Stimulated activated CD4-positive, alpha-beta T cell treated with anti-CD3 and anti-CD28 coated beads, Interleukin-4, amount 100 ng/mL, for 48 hours (primary cell): ENCODE measurements around the gene P4HA2.

Experiments
- DNase-seq, 2 donors: peaks; one replicate each; pipeline ENCODE4 v3.0.0-alpha.2; 2020; ENCODE audit warnings: low read depth in 2 of 2

P4HA2 gene

DNA sequence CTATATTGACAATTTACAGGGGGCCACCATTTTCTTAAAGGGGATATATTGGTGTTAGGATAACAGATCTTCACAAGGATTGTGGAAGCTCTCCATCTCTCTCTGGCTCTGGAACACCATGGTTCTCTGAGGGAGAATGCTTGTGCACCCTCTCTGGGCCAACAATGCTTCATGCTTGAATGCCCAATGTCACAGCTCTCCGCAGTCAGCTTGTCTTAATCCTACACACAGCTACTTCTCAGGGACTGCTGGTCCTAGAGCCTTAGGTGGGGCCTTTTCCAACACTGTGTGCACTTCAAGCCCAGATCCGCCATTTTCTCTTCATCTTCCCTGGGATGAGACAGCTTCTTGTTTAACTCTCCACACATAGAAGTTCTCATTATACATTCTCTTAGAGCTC lies 22.9 kb upstream of the P4HA2 start:
- no peak for DNase-seq

DNA sequence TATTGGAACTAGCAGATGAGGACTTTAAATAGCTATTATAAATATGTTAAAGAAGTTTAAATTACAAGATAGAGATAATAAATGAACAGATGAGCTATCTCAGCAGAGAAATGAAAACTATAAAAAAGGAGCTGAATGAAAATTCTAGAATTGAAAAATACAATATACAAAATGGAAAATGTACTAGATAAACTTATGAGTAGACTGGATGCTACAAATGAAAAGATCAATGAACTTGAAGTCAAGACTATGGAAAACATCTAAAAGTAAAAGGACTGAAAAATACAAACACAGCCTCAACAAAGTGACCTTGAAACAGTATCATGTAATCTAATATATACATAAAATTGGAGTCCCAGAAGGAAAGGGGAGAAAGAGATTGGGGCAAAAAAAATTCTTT lies 19.2 kb upstream of the P4HA2 start:
- no peak for DNase-seq

- no peak for DNase-seq
These were observed 17.9 kb upstream of the P4HA2 start for GRCh38 chr5:132245593-132245992.

GRCh38 chr5:132243366-132243977 lies 15.8 kb upstream of the P4HA2 start:
- no peak for DNase-seq

DNA sequence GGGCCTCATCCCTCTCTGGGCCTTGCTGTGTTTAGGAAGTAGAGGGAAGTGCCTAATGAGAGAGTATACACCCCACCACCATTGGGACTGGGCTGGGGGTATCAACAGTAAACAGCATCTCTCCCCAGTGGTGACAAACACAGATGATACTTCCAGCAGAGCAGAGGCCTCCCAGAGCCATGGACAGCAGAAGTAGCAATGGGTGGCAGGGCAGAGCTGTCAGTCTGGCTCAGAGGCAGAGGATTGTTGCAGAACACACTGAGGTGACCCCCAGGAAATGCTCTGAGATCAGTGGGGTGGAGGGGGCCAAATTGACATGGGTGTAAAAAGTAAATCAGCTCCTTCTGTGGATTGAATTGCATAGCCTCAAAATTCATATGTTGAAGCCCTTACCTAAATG lies 12.1 kb upstream of the P4HA2 start:
- DNase-seq = no peak

DNA sequence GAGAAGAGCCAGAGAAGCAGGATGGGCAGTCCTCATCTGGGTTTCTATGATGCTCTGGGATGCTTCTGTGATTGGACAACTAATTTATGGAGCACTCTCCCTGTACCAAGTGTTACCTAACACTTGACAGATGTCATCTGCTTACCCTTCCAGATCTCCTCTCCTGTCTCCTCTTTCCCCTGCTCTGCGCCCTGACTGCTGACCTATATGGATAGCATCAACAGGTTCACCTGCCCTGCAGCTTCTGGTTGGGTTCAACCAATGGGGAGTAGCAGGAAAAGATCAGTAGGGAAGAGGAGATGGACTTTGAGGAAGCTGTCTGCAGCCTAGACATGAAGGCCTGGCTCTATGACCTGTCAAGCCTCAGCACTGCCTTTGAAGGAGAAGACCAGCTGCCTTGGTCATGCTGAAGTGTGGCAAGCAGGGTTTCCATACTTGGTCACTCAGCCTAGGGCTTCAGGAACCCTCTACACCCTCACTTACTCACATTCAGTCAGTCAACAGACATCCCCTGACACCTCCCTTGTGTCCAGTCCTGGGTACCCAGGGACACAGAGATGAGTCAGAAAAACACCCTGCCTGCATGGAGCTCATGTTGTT lies 11.3 kb upstream of the P4HA2 start:
- no peak for DNase-seq

DNA sequence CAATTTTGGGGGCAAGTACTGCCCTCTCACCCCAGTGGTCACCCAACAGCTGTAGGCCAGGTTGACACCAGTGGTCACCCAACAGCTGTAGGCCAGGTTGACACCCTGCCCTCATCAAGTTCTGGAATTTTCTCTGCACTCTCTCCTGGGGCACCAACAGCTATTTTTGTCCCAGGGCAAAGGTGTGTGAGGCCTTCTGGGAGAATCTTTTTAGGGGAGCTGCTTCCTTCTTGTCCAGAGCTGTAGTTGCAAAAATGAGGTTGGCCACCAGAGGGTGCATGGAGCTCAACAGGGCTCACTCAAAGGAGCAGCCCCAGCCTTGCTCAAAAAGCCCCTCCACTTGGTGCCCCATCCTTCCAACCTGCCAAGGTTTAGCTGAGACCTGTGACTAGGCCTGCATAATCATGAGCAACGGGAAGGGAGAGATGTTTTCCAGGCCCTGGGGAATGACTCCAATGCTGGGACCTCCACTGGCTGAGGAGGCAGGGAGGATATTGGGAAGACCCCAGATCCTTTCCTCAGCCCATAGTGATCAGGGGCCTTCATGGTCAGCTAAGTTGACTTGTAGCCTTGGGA lies 10.6 kb upstream of the P4HA2 start:
- peak; percentile 77 to 84 for DNase-seq

DNA sequence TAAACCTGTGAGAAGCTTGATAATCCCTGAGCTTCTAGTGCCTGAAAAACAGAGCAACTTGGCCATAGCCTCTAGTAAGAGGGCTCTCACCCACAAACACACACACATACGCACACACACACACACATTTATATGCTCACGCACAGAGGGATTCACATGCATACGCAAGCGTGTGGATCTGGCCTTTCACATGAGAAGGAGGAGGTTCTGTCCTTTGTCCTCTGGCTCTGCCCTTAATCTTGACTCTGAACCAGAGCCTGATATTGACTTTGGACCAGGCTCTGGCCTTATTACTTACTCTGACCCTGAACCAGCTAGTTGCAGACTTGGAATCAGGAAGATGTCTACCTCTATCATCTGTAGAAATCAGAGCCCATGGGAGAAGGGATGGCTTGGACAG lies 10.0 kb upstream of the P4HA2 start:
- DNase-seq = no peak

DNA sequence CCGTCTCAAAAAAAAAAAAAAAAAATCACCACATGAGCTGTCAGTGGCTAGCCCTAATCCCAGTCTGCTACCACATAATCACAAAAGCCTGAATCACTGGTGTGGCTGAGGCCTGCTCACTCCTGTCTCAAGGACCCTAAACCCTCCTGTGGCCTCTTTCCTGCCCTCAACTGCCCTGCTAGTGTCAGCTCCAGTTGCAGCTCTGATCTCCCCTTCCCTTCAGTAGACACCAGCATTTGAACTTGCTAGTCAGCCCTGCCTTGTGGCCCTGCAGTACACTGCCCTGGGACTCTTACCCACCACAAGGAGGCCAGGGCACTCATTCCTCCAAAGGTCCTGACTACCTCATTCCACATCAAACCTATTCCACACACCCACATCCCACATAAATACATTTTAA lies 9.5 kb upstream of the P4HA2 start:
- no peak for DNase-seq

- no peak for DNase-seq
These were observed 7.7 kb upstream of the P4HA2 start for GRCh38 chr5:132235340-132235739.

GRCh38 chr5:132234684-132235062 lies 7.0 kb upstream of the P4HA2 start:
- no peak for DNase-seq

- DNase-seq = no peak
These were observed 6.4 kb upstream of the P4HA2 start for GRCh38 chr5:132233811-132234683.

DNA sequence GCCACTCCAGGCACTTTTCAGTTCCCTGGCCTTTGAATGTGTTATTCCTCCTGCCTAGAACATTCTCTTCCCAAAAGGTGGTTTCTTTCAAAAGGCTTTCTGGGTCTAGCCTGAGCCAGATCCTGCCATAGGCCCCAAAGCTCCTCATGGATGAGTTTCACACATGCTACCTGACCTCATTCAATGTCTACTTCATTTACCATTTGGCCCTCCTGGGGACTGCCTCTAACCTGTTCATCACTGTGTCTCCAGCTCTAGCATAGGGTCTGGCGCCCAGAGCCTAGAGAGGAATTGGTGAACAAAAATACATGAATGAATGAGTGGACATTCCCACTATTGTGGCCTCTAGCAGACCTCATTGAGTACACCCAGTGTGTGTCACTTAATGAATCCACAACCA lies 5.4 kb upstream of the P4HA2 start:
- DNase-seq = no peak

GRCh38 chr5:132232465-132232864 lies 4.8 kb upstream of the P4HA2 start:
- no peak for DNase-seq

GRCh38 chr5:132230871-132231270 lies 3.2 kb upstream of the P4HA2 start:
- DNase-seq = no peak

DNA sequence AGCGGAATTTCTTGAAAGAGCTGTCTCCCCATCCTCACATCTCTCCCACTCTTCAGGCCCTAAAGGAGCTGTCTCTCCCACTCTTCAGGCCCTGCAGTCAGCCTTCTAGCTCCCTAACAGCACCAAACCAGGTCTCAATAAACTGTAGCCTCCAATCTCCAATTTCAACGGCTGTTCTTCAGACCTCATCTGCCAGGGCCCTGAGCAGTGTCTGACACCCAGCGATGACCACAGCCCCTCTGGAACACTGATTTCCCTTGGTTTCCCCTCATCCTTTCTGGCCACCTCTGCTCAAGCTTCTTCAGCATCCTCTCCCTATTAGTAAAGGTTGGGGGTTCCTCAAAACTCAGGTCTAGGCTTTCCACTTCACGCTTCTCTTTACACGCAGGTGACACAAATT lies 1.6 kb upstream of the P4HA2 start:
- DNase-seq = no peak

DNA sequence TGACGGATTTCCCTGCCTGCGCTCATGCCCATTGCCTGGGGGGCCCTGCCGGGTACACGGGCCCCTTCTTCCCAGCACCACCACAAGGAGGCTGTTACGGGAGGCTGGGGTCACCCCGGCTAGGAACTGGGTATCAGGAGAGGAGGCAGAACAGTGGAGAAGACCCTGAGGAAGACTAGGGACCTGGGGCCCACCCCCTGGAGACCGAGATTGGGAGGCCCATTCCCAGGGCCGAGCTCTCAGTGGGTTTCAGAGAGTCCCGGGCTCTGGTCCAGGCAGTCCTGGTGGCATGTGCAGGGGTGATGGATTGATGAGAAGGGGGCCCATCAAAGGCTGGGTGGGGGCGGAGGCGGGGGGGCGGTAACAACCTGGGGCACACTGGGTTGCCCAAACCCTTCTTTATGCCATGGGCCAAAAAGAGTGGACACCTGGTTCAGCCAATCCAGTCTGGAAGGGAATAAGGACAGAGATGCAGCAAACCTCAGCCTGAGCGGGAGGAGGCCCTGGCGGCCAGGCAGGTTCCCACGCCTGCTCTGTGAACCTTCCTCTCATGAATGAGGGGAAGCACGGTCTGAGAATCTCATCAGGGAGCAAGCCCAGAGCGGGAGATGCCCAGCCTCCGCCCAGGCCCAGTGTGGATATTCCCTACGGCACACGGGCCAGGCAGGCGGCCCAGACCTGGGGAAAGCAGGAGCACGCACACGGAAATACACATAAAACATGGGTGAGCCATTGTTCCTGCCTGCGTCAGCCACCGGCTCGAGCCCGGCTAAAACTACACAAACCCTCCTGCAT lies 785 bp upstream of the P4HA2 start:
- DNase-seq = no peak

DNA sequence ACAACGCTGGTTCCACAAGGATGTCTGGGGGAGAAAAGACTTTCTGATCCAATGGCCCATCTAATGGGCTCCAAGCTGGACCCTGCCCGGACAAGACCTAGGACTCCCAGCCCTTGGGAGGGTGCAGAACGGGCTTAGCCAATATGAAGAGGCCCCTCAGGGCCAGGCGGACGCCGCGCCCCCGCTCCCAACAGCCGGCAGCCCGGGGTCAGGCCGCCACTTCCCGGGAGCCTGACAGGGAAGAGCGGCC lies 493 bp downstream of the P4HA2 start:
- DNase-seq = no peak

DNA sequence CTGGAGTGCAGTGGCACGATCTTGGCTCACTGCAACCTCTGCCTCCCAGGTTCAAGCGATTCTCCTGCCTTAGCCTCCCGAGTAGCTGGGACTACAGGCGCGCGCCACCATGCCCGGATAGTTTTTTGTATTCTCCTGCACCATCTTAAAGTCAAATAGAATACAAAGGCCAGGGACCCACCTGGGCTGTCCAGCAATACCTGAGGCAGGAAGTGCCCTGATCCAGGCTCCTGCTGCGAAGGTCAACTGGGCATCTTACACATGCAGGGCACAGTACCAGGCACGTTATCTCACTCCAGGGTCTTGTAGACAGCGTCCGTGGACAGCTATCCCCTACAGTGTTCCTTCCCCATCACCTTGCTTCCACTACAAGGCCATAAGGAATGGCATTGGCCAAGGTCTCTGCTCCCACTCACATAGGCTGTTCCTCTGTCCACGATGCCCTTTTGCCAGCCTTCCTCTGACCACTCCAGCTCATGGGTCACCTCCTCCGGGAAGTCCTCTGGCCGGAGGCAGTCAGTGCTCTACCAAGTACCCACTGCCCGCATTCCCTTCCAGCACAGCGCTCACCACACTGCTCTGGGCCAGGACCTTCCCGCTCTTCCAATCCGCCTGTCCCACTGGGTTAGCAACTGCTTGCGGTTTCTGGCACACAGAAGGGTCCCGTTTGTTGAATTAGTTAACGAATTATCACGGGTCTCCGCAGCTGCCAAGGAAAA lies 978 bp downstream of the P4HA2 start:
- no peak for DNase-seq

DNA sequence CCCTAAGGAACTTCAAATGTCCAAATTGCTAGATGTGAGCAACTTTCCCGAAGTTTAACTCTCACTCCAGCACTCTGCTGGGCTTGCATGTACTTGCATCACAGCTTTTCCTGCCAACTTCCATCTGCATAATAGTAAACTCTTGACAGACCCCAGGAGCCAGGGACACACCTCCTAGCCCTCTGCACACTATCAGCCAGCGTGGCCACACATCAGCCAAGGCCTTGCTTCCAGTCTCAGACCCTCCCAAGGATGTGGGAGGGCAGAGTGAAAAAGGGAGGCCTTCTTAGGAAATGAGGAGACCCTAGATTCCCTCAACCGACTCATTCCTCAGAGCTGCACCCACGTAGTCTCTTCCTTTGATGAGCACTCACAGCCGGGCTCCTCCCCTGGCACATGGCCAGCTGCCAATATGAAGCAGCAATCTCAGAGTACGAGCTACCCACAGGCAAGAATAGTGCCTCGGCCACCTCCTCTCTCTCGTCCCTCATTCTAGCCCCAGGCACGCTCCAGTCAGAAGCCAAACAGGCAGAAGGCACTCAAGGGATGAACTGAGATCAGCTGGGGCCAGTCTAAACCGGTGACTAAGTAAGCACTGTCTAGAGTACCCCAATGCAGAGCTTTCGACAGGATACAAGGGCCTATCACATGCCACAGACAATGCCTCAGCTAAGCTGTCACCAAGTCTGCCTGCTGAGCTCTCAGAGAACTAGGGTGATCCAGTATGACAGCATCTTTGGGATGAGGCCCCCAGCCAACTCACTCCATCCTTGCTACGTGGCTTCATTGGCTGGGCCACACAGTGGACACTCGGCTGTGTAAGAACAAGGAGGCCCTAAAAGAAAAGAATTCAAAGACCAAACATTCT lies 2.3 kb downstream of the P4HA2 start:
- peak; percentile 28 to 29 for DNase-seq

- no peak for DNase-seq
These were observed 2.9 kb downstream of the P4HA2 start for GRCh38 chr5:132224716-132225115.
